CD4-positive, CD25-positive, alpha-beta regulatory T cell (primary cell): ENCODE measurements around the gene FBN3. TPM values are rescaled to one million over a fixed set of nuclear protein-coding genes. Genes with fewer than 3 reads are reported as not detected.
"Not testable (repeated sequence)": the region's sequence is repeated elsewhere in the genome, so short reads cannot be mapped to it uniquely, and the experiment has no call there.

Experiments
- ATAC-seq, 2 donors: fragments of 150-1000 bp; cut with Tn5 transposase; one replicate each; pipeline ENCODE4 v1.10.0; 2021; ENCODE audit warnings: low read depth in 2 of 2, moderate number of reproducible peaks in 2 of 2, moderate library complexity in 1 of 2
- DNase-seq, 3 donors: peaks; one replicate each; pipeline versions ENCODE4 v3.0.0 to v3.0.0-alpha.2; 2012 to 2022; ENCODE audit warnings: mixed read lengths in 1 of 3
- H3K27ac ChIP-seq: one replicate; pipeline ENCODE4 v1.7.0; 2013; ENCODE audit warnings: mild to moderate bottlenecking, low read length; ENCODE audit not compliant: insufficient read depth, poor library complexity, severe bottlenecking
- H3K27me3 ChIP-seq: one replicate; pipeline ENCODE4 v1.7.0; 2013; ENCODE audit warnings: low read length; ENCODE audit not compliant: control insufficient read depth, insufficient read depth
- H3K36me3 ChIP-seq: one replicate; pipeline ENCODE4 v1.7.0; 2013; ENCODE audit warnings: mild to moderate bottlenecking, low read length, moderate library complexity; ENCODE audit not compliant: control insufficient read depth, insufficient read depth
- H3K4me1 ChIP-seq: 2 replicates; pipeline ENCODE4 v1.7.0; 2013; ENCODE audit warnings: mild to moderate bottlenecking, low read length; ENCODE audit not compliant: insufficient read depth, control insufficient read depth, poor library complexity, severe bottlenecking
- H3K4me3 ChIP-seq: one replicate; pipeline ENCODE4 v1.7.0; 2013; ENCODE audit warnings: low read depth, mild to moderate bottlenecking, low read length, moderate library complexity
- H3K9me3 ChIP-seq, 2 experiments: 1 replicate in 1 of 2; 2 replicates in 1 of 2; pipeline ENCODE4 v1.7.0; 2013; ENCODE audit warnings: low read length in 2 of 2, mild to moderate bottlenecking in 1 of 2, moderate library complexity in 1 of 2; ENCODE audit not compliant: control insufficient read depth in 2 of 2
- H3K27ac Mint-ChIP-seq, 3 donors: one replicate each; pipeline ENCODE4 v1.8.0; 2020 to 2022; ENCODE audit warnings: mild to moderate bottlenecking in 3 of 3, mixed read lengths in 3 of 3, moderate library complexity in 2 of 3
- H3K27me3 Mint-ChIP-seq: one replicate; pipeline ENCODE4 v1.8.0; 2022; ENCODE audit warnings: mild to moderate bottlenecking, mixed read lengths
- H3K36me3 Mint-ChIP-seq: one replicate; pipeline ENCODE4 v1.8.0; 2020; ENCODE audit warnings: mixed read lengths
- H3K4me1 Mint-ChIP-seq, 4 donors: one replicate each; pipeline ENCODE4 v1.8.0; 2020 to 2022; ENCODE audit warnings: mixed read lengths in 4 of 4, mild to moderate bottlenecking in 1 of 4
- H3K4me3 Mint-ChIP-seq, 4 donors: one replicate each; pipeline ENCODE4 v1.8.0; 2020 to 2022; ENCODE audit warnings: mild to moderate bottlenecking in 4 of 4, mixed read lengths in 4 of 4, moderate library complexity in 3 of 4
- H3K9me3 Mint-ChIP-seq, 7 donors: one replicate each; pipeline ENCODE4 v1.8.0; 2020 to 2022; ENCODE audit warnings: mixed read lengths in 7 of 7, mild to moderate bottlenecking in 3 of 7, moderate library complexity in 2 of 7
- polyA plus RNA-seq, 4 donors: library from polyadenylated mRNA; unstranded; fragments of 300-500 nt; fragmentation: Illumina TruSeq; gene quantifications; one replicate each; pipeline ENCODE4 v1.2.3, GENCODE V29; 2021
- total RNA-seq: library from RNA; stranded (reverse); gene quantifications from one replicate; pipeline ENCODE4 v1.2.3, GENCODE V29; 2022

FBN3 gene
- total and polyA plus RNA-seq, 5 donors from 2014 or later, result 0.07 TPM; not detected in 4

DNA sequence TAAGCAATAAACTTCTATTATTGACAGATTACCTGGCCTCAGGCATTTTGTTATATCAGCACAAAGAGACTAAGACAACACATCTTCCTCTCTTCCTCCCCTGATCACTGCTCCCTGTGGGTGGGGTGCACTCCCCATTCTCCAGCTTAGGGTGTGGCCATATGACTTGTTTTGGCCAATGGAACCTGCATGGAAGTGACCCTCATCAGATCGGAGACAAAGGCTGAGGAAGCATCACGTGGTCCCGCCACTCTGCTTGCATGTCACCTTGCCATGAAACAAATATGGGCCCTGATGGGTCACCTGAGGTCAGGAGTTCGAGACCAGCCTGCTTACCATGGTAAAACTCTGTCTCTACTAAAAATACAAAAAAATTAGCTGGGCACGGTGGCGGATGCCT is 110.6 kb downstream of the FBN3 start:
- Histone ChIP-seq H3K36me3 (no peaks in the 10 kb centered on the region), H3K9me3 (no peaks in the 10 kb centered on the region), H3K4me3 (no peak overlapping the region), H3K27me3 (no peaks in the 10 kb centered on the region), H3K4me1 (no peaks in the 10 kb centered on the region), H3K27ac (no peak overlapping the region)
- Mint-ChIP-seq H3K27ac (no peak overlapping the region), H3K4me3 (no peak overlapping the region), H3K36me3 (no peaks in the 10 kb centered on the region), H3K9me3 (peaks cover 0 to 1% (median 0%) of the 10 kb centered on the region in 7 donors), H3K27me3 (peaks cover 4% of the 10 kb centered on the region), H3K4me1 (no peaks in the 10 kb centered on the region)
- ATAC-seq (no peak), DNase-seq (no peak)

DNA sequence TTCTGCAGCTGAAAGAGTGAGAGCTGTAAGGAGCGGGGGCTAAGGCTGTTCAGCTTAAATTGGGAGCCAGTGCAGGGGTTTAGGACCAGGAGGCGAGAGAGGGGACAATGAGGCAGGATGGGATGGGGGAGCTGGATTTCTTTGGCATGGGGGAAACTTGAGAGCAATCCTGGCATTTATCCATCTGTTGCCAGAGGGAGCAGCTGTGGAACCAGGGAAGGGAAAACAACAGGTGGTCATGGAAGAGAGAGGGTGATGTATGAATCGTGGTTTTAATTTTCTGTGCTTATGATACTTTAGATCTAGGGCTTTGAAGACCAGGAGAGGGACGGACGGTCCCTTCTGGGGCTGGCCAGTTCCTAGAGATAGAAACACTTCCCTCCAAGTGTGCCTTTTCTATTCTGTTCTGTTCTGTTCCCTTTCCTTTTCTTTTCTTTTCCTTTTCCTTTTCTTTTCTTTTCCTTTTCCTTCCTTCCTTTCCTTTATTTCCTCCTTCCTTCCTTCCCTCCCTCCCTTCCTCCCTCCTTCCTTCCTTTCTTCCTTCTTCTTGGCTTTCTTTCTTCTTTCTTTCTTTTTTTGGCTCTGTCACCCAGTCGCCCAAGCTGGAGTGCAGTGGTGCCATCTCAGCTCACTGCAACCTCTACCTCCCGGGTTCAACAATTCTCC is 112.8 kb downstream of the FBN3 start:
- ATAC-seq, result no peak
- Histone ChIP-seq H3K27me3 (no peaks in the 10 kb centered on the region), H3K9me3 (no peaks in the 10 kb centered on the region), H3K4me1 (no peaks in the 10 kb centered on the region), H3K27ac (no peak overlapping the region), H3K36me3 (no peaks in the 10 kb centered on the region), H3K4me3 (no peak overlapping the region)
- H3K36me3 Mint-ChIP-seq, result no peaks in the 10 kb centered on the region
- peak overlapping the region in 1 of 3 donors; percentile 48 for H3K27ac Mint-ChIP-seq
- no peak overlapping the region for H3K4me3 Mint-ChIP-seq
- DNase-seq, result no peak
- no peaks in the 10 kb centered on the region for H3K4me1 Mint-ChIP-seq
- H3K27me3 Mint-ChIP-seq, result peaks cover 4% of the 10 kb centered on the region
- no peaks in the 10 kb centered on the region for H3K9me3 Mint-ChIP-seq

DNA sequence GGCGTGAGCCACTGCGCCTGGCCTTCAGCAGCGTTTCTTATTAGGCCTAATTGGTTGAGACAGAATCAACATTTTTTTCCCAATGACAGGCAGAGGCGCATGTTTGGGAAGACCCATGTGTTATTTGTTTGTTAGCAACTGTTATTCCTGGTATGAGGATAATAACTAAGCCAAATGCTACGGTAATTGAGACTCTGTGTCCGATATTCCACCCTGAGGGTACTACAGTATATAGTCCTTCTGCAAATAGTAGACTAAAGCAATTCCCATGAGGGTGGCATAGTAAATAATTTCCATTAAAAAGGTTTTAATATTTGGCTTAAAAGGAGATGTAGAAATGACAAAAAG is 115.2 kb downstream of the FBN3 start:
- Histone ChIP-seq H3K27ac (no peak overlapping the region), H3K27me3 (no peaks in the 10 kb centered on the region), H3K36me3 (no peaks in the 10 kb centered on the region), H3K4me1 (no peaks in the 10 kb centered on the region), H3K9me3 (no peaks in the 10 kb centered on the region), H3K4me3 (no peak overlapping the region)
- no peaks in the 10 kb centered on the region for H3K36me3 Mint-ChIP-seq
- DNase-seq, result no peak
- ATAC-seq, result no peak
- H3K9me3 Mint-ChIP-seq, result no peaks in the 10 kb centered on the region
- H3K4me1 Mint-ChIP-seq, result no peaks in the 10 kb centered on the region
- H3K27me3 Mint-ChIP-seq, result peaks cover 4% of the 10 kb centered on the region
- H3K4me3 Mint-ChIP-seq, result no peak overlapping the region
- H3K27ac Mint-ChIP-seq, result no peak overlapping the region

DNA sequence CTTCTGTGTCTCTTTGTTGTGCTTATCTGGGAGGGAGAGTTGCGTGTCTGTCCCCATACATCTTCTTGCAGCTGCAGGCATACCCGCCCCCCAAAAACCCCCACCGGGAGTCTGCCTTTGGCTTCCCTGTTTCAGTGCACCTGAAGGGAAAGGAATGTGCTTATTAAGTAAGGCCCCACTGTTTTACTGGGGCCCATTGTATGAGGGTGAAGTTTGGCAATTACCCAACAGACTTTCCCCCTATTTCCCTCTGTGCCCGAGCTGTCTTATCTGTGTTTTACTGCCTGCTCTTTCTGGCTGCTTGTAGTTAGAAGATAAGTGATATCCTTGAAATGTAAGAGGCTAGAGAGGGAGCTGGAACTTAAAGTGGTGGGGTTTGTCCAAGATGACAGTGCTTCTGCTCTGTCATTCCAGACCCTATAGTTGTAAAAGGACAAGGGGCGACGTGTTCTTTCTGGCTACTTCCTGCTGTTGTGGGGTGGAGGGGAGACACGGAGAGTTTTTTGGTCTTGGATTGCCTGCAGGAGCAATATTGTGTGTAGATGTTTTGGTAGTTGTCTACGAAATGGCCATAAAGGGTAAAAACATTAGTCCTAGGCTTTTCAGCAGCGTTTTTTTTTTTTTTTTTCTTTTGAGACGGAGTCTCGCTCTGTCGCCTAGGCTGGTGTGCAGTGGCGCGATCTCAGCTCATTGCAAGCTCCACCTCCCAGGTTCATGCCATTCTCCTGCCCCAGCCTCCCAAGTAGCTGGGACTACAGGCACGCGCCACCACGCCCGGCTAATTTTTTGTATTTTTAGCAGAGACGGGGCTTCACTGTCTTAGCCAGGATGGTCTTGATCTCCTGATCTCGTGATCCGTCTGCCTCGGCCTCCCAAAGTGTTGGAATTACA is 115.9 kb downstream of the FBN3 start:
- not testable (repeated sequence) for H3K27ac ChIP-seq, ATAC-seq, H3K4me1 Mint-ChIP-seq, H3K9me3 Mint-ChIP-seq, H3K27me3 ChIP-seq, H3K27me3 Mint-ChIP-seq, DNase-seq, H3K4me3 ChIP-seq, H3K36me3 ChIP-seq, H3K4me3 Mint-ChIP-seq, H3K4me1 ChIP-seq, H3K9me3 ChIP-seq, H3K36me3 Mint-ChIP-seq
- H3K27ac Mint-ChIP-seq, result peak overlapping the region in 1 of 3 donors; percentile 29

GRCh38 chr19:8030960-8031359 is 118.4 kb downstream of the FBN3 start:
- Mint-ChIP-seq H3K27me3 (no peaks in the 10 kb centered on the region), H3K4me1 (no peaks in the 10 kb centered on the region), H3K4me3 (no peak overlapping the region), H3K9me3 (no peaks in the 10 kb centered on the region), H3K36me3 (no peaks in the 10 kb centered on the region), H3K27ac (no peak overlapping the region)
- no peaks in the 10 kb centered on the region for H3K27me3 ChIP-seq
- no peaks in the 10 kb centered on the region for H3K9me3 ChIP-seq
- H3K36me3 ChIP-seq, result no peaks in the 10 kb centered on the region
- DNase-seq, result no peak
- no peaks in the 10 kb centered on the region for H3K4me1 ChIP-seq
- no peak for ATAC-seq
- H3K27ac ChIP-seq, result no peak overlapping the region
- no peak overlapping the region for H3K4me3 ChIP-seq

DNA sequence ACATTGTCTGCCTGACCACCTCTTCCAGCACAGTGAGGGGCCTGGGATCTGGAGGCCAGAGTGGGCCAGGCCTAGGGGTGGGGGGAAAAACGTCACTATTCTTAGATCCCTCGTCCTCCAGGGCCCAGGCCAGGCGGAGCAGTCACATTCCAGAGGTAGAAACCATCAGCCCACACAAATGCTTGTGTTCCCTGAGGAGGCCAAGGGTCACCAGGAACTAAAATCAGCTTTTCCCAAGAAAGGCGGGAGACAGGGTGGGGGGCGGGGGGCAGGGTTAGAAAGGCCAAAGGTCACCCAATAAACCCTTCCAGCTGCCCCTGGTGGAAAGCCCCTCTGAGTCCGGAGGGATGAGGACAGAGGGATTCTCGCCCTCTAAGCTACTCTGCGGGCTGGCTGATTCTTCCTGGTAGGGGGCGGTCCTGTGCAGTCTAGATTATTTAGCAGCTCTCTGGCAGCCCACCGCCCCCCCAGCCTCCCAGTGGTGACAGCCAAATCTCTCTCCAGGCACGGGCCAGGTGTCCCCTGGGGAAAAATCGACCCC is 120.4 kb downstream of the FBN3 start:
- H3K27me3 Mint-ChIP-seq, result no peaks in the 10 kb centered on the region
- ATAC-seq, result no peak

DNA sequence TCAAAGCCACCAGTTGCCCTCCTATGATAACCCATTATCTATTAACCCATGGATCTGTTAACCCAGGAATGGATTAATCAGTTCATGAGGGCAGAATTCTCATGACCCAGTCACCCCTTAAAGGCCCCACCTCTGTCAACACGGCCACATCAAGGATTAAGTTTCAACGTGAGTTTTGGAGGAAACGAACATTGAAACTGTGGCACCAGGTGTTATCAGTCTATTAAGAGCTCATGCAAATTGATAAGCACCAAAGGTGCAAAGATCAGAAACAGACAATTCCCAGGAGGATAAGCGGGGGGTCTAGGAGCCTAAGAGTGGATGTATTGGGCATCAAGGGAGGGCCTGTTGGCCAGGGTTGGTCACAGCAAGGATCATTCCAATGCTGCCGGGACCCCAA is 124.1 kb downstream of the FBN3 start:
- Mint-ChIP-seq H3K27me3 (no peaks in the 10 kb centered on the region), H3K4me3 (no peak overlapping the region), H3K9me3 (no peaks in the 10 kb centered on the region), H3K4me1 (no peaks in the 10 kb centered on the region), H3K27ac (no peak overlapping the region), H3K36me3 (no peaks in the 10 kb centered on the region)
- H3K36me3 ChIP-seq, result no peaks in the 10 kb centered on the region
- no peak overlapping the region for H3K27ac ChIP-seq
- ATAC-seq (no peak), DNase-seq (no peak)
- no peaks in the 10 kb centered on the region for H3K4me1 ChIP-seq
- H3K27me3 ChIP-seq, result no peaks in the 10 kb centered on the region
- no peak overlapping the region for H3K4me3 ChIP-seq
- no peaks in the 10 kb centered on the region for H3K9me3 ChIP-seq

More for the DNA sequence above, 120.4 kb downstream of the FBN3 start:
- no peak overlapping the region for H3K27ac Mint-ChIP-seq
- H3K4me1 Mint-ChIP-seq, result no peaks in the 10 kb centered on the region
- Histone ChIP-seq H3K27ac (no peak overlapping the region), H3K4me1 (no peaks in the 10 kb centered on the region), H3K36me3 (no peaks in the 10 kb centered on the region), H3K27me3 (no peaks in the 10 kb centered on the region), H3K4me3 (no peak overlapping the region), H3K9me3 (no peaks in the 10 kb centered on the region)
- DNase-seq, result no peak
- H3K36me3 Mint-ChIP-seq, result no peaks in the 10 kb centered on the region
- no peak overlapping the region for H3K4me3 Mint-ChIP-seq
- no peaks in the 10 kb centered on the region for H3K9me3 Mint-ChIP-seq
